HCT116 (cell line): ENCODE data around the gene CHERP. TPM values are rescaled to one million over a fixed set of nuclear protein-coding genes. Genes with fewer than 3 reads are reported as not detected.
"Not testable (repeated sequence)": the region's sequence is repeated elsewhere in the genome, so short reads cannot be mapped to it uniquely, and the experiment has no call there.

Experiments
- ATAC-seq: fragments of 200-7000 bp; cut with Tn5 transposase; 2 replicates; pipeline ENCODE4 v1.9.1; 2020; ENCODE audit warnings: mild to moderate bottlenecking, moderate library complexity
- BruUV-seq: library from RNA; stranded (reverse); fragments of 400-500 nt; replicated peaks from 2 replicates; lab custom pipeline; 2021; lab: Mats Ljungman, UMichigan
- CTCF ChIA-PET: fragments of 300-600 bp; sonication (Branson Sonifier 250); formaldehyde crosslinking; loops from one replicate; lab custom pipeline; 2021; ENCODE audit warnings: antibody characterized with exemption; lab: Charles Lee
- POLR2A ChIA-PET: fragments of 300-600, 350-600 bp; sonication (Branson Sonifier 250); formaldehyde crosslinking; loops from one replicate; lab custom pipeline; 2021; ENCODE audit warnings: antibody characterized with exemption; lab: Charles Lee
- RAD21 ChIA-PET, 2 experiments: fragments of 300-600 bp; sonication (Branson Sonifier 250); formaldehyde crosslinking; loops; one replicate each; lab custom pipeline; 2023; ENCODE audit warnings: low total read pairs in 2 of 2; ENCODE audit not compliant: uncharacterized antibody in 2 of 2, unreplicated experiment in 2 of 2, low non-redundant PET in 1 of 2; lab: Charles Lee
- DNase-seq: peaks from one replicate; pipeline ENCODE4 v3.0.0-alpha.2; 2010; ENCODE audit warnings: low read depth, low spot score
- H2AFZ ChIP-seq: fragments of 200-600 bp; shearing (Covaris generic), sonication (generic); 2 replicates; pipeline ENCODE4 v1.6.1; 2017; ENCODE audit warnings: low read depth, mixed run types, mixed read lengths, antibody characterized with exemption, low read length; ENCODE audit not compliant: poor library complexity, severe bottlenecking
- H3K27ac ChIP-seq: 2 replicates; pipeline ENCODE4 v1.5.1; 2012; ENCODE audit warnings: low read depth, low read length
- H3K27me3 ChIP-seq: fragments of 200-600 bp; sonication (generic); 2 replicates; pipeline ENCODE4 v1.6.1; 2016; ENCODE audit warnings: mixed run types, low read length, mixed read lengths; ENCODE audit not compliant: insufficient read depth
- H3K36me3 ChIP-seq, 2 experiments: fragments of 200-500 bp in 1 of 2; fragments of 200-600 bp in 1 of 2; sonication (Bioruptor generic) in 1 of 2; sonication (generic) in 1 of 2; 2 replicates each; pipeline versions ENCODE4 v1.5.1 to v1.6.1; 2014 to 2016; ENCODE audit warnings: low read length in 2 of 2, inconsistent platforms in 1 of 2, mixed read lengths in 1 of 2, mixed run types in 1 of 2; ENCODE audit not compliant: insufficient read depth in 2 of 2, control insufficient read depth in 1 of 2
- H3K4me1 ChIP-seq, 2 experiments: fragments of 200-600 bp in 1 of 2; sonication (generic) in 1 of 2; 2 replicates each; pipeline versions ENCODE4 v1.5.1 to v1.6.1; 2012 to 2017; ENCODE audit warnings: low read length in 2 of 2, inconsistent platforms in 1 of 2, mild to moderate bottlenecking in 1 of 2, mixed read lengths in 1 of 2, mixed run types in 1 of 2, moderate library complexity in 1 of 2; ENCODE audit not compliant: insufficient read depth in 2 of 2, control insufficient read depth in 1 of 2
- H3K4me2 ChIP-seq: fragments of 200-600 bp; sonication (generic); 2 replicates; pipeline ENCODE4 v1.6.1; 2017; ENCODE audit warnings: mixed run types, low read length, mixed read lengths
- H3K4me3 ChIP-seq, 2 experiments: fragments of 200-600 bp in 1 of 2; sonication (generic) in 1 of 2; replicated peaks in 1 of 2; 2 replicates each; pipeline ENCODE4 v1.5.1; 2011 to 2016; ENCODE audit warnings: low read length in 2 of 2, control low read depth in 1 of 2, low read depth in 1 of 2, mild to moderate bottlenecking in 1 of 2, mixed read lengths in 1 of 2, mixed run types in 1 of 2
- H3K79me2 ChIP-seq: fragments of 200-600 bp; sonication (generic); 2 replicates; pipeline ENCODE4 v1.6.1; 2017; ENCODE audit warnings: mild to moderate bottlenecking, mixed run types, low read length, moderate library complexity, mixed read lengths; ENCODE audit not compliant: insufficient read depth
- H3K9ac ChIP-seq: fragments of 200-600 bp; sonication (generic); 2 replicates; pipeline ENCODE4 v1.6.1; 2016; ENCODE audit warnings: low read length, mixed read lengths
- H3K9me2 ChIP-seq: fragments of 200-600 bp; sonication (generic), shearing (Covaris generic); 2 replicates; pipeline ENCODE4 v1.6.1; 2017; ENCODE audit warnings: mixed run types, mild to moderate bottlenecking, moderate library complexity; ENCODE audit not compliant: insufficient read depth
- H3K9me3 ChIP-seq, 2 experiments: fragments of 200-500 bp in 1 of 2; fragments of 200-600 bp in 1 of 2; sonication (Bioruptor generic) in 1 of 2; sonication (generic) in 1 of 2; 2 replicates each; pipeline ENCODE4 v1.6.1; 2014 to 2017; ENCODE audit warnings: low read length in 2 of 2, mixed read lengths in 2 of 2, inconsistent platforms in 1 of 2, low read depth in 1 of 2, mild to moderate bottlenecking in 1 of 2, mixed run types in 1 of 2, moderate library complexity in 1 of 2; ENCODE audit not compliant: control insufficient read depth in 1 of 2, insufficient read depth in 1 of 2
- H4K20me1 ChIP-seq: fragments of 200-600 bp; sonication (generic), shearing (Covaris generic); 2 replicates; pipeline ENCODE4 v1.6.1; 2017; ENCODE audit warnings: mixed run types, mild to moderate bottlenecking, moderate library complexity; ENCODE audit not compliant: insufficient read depth
- CEBPB ChIP-seq: IDR thresholded peaks from 2 replicates; pipeline ENCODE4 v1.6.1; 2012; ENCODE audit warnings: low read depth
- EZH2 ChIP-seq: fragments of 200-600 bp; sonication (generic); IDR thresholded peaks from 2 replicates; pipeline ENCODE4 v1.6.1; 2017; ENCODE audit warnings: antibody characterized with exemption, mixed run types
- EZH2phosphoT487 ChIP-seq: fragments of 200-600 bp; IDR thresholded peaks from 2 replicates; pipeline ENCODE4 v1.6.1; 2018; ENCODE audit warnings: antibody characterized with exemption, borderline replicate concordance
- FOSL1 ChIP-seq: IDR thresholded peaks from 2 replicates; pipeline ENCODE4 v1.6.1; 2012; ENCODE audit warnings: low read depth
- JUND ChIP-seq: IDR thresholded peaks from 2 replicates; pipeline ENCODE4 v1.6.1; 2012
- MAX ChIP-seq: IDR thresholded peaks from 2 replicates; pipeline ENCODE4 v1.6.1; 2012
- POLR2A ChIP-seq: IDR thresholded peaks from 2 replicates; pipeline ENCODE4 v1.7.0; 2011; ENCODE audit warnings: borderline replicate concordance; ENCODE audit not compliant: insufficient read depth, insufficient read length; ENCODE audit errors: extremely low read depth
- POLR2AphosphoS5 ChIP-seq: IDR thresholded peaks from 2 replicates; pipeline ENCODE4 v1.6.1; 2011; ENCODE audit warnings: mild to moderate bottlenecking, low read depth, low read length, moderate library complexity
- RAD21 ChIP-seq: IDR thresholded peaks from 2 replicates; pipeline ENCODE4 v1.6.1; 2012; ENCODE audit warnings: low read depth, mild to moderate bottlenecking
- SIN3A ChIP-seq: IDR thresholded peaks from 2 replicates; pipeline ENCODE4 v1.6.1; 2012; ENCODE audit warnings: low read depth
- SRF ChIP-seq: IDR thresholded peaks from 2 replicates; pipeline ENCODE4 v1.6.1; 2012; ENCODE audit warnings: low read depth
- TCF7L2 ChIP-seq: IDR thresholded peaks from 2 replicates; pipeline ENCODE4 v1.7.0; 2011; ENCODE audit warnings: borderline replicate concordance, inconsistent platforms; ENCODE audit not compliant: insufficient read depth, insufficient read length; ENCODE audit errors: extremely low read depth
- ZFX ChIP-seq: fragments of 450-650 bp; IDR thresholded peaks from 2 replicates; pipeline ENCODE4 v1.6.1; 2017
- ZNF274 ChIP-seq: fragments of 200-500 bp; sonication (Bioruptor generic); IDR thresholded peaks from 2 replicates; pipeline ENCODE4 v1.6.1; 2014; ENCODE audit warnings: mild to moderate bottlenecking, low read depth, low read length, inconsistent platforms
- intact Hi-C: fragments of 100-400 bp; cut with micrococcal nuclease; formaldehyde crosslinking; loops from 2 replicates; pipeline ENCODE4 v1.10.0; 2022
- total RNA-seq: library from RNA; stranded (reverse); gene quantifications from one replicate; pipeline ENCODE4 v1.2.1, GENCODE V29; 2021; ENCODE audit not compliant: unreplicated experiment
- TF ChIP-seq, protein P1 (sequence below): IDR thresholded peaks from 2 replicates; pipeline ENCODE4 v1.6.1; 2012

CHERP gene
- total RNA-seq, 1 experiment from 2014 or later, result 65.8 TPM

GRCh38 chr19:16506161-16506560 lies 36.1 kb downstream of the CHERP start:
- H3K36me3 ChIP-seq, CTCF ChIA-PET, H3K9me3 ChIP-seq, intact Hi-C loops, H3K4me2 ChIP-seq, ATAC-seq, H3K27ac ChIP-seq, H4K20me1 ChIP-seq, H3K4me1 ChIP-seq, H3K4me3 ChIP-seq, POLR2A ChIA-PET, H3K9ac ChIP-seq, H3K79me2 ChIP-seq, DNase-seq, H2AFZ ChIP-seq, RAD21 ChIA-PET, H3K27me3 ChIP-seq, H3K9me2 ChIP-seq, BruUV-seq: not testable (repeated sequence)

- peaks cover 11% of the 10 kb centered on the region; the same call in 1 of the 2 replicates for H3K79me2 ChIP-seq
- H3K9ac ChIP-seq, result no peak overlapping the region
- no peaks in the 10 kb centered on the region for H3K9me3 ChIP-seq
- no peaks in the 10 kb centered on the region for H3K27me3 ChIP-seq
- ChIA-PET RAD21 (no interaction called here), POLR2A (no interaction called here), CTCF (no interaction called here)
- no TSS peak for BruUV-seq
- H4K20me1 ChIP-seq, result no peaks in the 10 kb centered on the region
- TF ChIP-seq POLR2AphosphoS5 (no peak), MAX (no peak), ZFX (no peak), CEBPB (no peak), EZH2phosphoT487 (no peak), POLR2A (no peak), SIN3A (no peak), RAD21 (no peak), JUND (no peak), ZNF274 (no peak), SRF (no peak), EZH2 (no peak), TCF7L2 (no peak), FOSL1 (no peak)
- TF ChIP-seq, protein P1, sequence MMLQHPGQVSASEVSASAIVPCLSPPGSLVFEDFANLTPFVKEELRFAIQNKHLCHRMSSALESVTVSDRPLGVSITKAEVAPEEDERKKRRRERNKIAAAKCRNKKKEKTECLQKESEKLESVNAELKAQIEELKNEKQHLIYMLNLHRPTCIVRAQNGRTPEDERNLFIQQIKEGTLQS, result no peak
- H3K9me2 ChIP-seq, result no peaks in the 10 kb centered on the region
- intact Hi-C loops, result no loop called here
- H3K36me3 ChIP-seq, result peaks cover 4 to 6% of the 10 kb centered on the region in 2 experiments; a peak in 2 of 4 replicates
- H2AFZ ChIP-seq, result no peak overlapping the region
- no peak overlapping the region for H3K4me3 ChIP-seq
- ATAC-seq, result no peak
- DNase-seq, result no peak
- peaks cover 0 to 5% of the 10 kb centered on the region in 2 experiments; a peak in 2 of 4 replicates for H3K4me1 ChIP-seq
- no peak overlapping the region for H3K27ac ChIP-seq
- H3K4me2 ChIP-seq, result no peak overlapping the region
Observed at GRCh38 chr19:16504271-16504670, 38.0 kb downstream of the CHERP start.
